Gastroesophageal sphincter (tissue), 3 donors: ENCODE results near the gene CDC27.

ENCODE experiments used
- POLR2A ChIP-seq, 2 donors: fragments of 450-650 bp; IDR thresholded peaks; one replicate each; pipeline ENCODE4 v1.6.1; 2017; ENCODE audit warnings: antibody characterized with exemption in 2 of 2, mild to moderate bottlenecking in 2 of 2, moderate library complexity in 1 of 2
- TF ChIP-seq, protein P1 (sequence below), 4 experiments: fragments of 200-600 bp in 2 of 4; fragments of 450-650 bp in 2 of 4; sonication (generic) in 1 of 4; IDR thresholded peaks; one replicate each; pipeline ENCODE4 v1.5.1; 2017 to 2019; ENCODE audit warnings: antibody characterized with exemption in 4 of 4, mild to moderate bottlenecking in 2 of 4, moderate library complexity in 2 of 4

DNA sequence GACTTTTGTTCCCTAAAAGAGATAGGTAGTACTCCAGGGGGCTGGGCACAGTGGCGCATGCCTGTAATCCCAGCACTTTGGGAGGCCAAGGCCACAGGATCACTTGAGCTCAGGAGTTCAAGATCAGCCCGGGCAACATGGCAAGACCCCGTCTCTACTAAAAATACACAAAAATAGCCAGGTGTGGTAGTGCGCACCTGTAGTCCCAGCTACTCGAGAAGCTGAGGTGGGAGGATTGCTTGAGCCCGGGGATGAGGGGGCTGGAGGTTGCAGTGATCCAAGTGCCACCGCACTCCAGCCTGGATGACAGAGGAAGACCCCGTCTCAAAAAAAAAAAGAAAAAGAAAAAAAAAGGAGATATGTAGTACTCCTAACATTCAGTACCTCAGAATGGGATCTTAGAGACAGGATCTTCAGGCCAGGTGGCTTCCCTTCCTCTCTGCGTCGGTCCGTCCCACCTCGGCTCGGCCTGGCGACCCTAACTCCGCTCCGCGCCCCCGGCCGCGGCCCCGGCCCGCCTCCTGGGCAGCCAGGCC lies 89.6 kb downstream of the CDC27 start:
- TF ChIP-seq, protein P1, sequence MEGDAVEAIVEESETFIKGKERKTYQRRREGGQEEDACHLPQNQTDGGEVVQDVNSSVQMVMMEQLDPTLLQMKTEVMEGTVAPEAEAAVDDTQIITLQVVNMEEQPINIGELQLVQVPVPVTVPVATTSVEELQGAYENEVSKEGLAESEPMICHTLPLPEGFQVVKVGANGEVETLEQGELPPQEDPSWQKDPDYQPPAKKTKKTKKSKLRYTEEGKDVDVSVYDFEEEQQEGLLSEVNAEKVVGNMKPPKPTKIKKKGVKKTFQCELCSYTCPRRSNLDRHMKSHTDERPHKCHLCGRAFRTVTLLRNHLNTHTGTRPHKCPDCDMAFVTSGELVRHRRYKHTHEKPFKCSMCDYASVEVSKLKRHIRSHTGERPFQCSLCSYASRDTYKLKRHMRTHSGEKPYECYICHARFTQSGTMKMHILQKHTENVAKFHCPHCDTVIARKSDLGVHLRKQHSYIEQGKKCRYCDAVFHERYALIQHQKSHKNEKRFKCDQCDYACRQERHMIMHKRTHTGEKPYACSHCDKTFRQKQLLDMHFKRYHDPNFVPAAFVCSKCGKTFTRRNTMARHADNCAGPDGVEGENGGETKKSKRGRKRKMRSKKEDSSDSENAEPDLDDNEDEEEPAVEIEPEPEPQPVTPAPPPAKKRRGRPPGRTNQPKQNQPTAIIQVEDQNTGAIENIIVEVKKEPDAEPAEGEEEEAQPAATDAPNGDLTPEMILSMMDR (IDR thresholded peaks at IDR 0.05), result no peak
- no peak for TF ChIP-seq POLR2A (IDR thresholded peaks at IDR 0.05)
